Measurements from ENCODE around the gene ST3GAL5.

The ST3GAL5 gene

GRCh38 chr2:85851253-85852151, 37.3 kb downstream of the ST3GAL5 start:
- H3K4me3 ChIP-seq (ENCODE audit: low read length in 2 of 2) = peak overlapping the region in 1 of 2 donors; percentile 59
- no peaks in the 10 kb centered on the region for H3K9me3 ChIP-seq (replicated peaks in 1 of 2; ENCODE audit: control insufficient read depth in 2 of 2, insufficient read depth in 1 of 2, low read depth in 1 of 2, low read length in 2 of 2)
- H2BK12ac ChIP-seq (ENCODE audit: low read length) = no peak overlapping the region
- DNase-seq (ENCODE audit: low spot score) = no peak
- no peaks in the 10 kb centered on the region for H3K27me3 ChIP-seq (ENCODE audit: control insufficient read depth in 3 of 3, insufficient read depth in 3 of 3, low read depth in 1 of 3, low read length in 3 of 3)
- no peak overlapping the region for H3K18ac ChIP-seq (ENCODE audit: low read length)
- no peak overlapping the region for H3K27ac ChIP-seq (replicated peaks; ENCODE audit: low read length)
- H3K4me1 ChIP-seq (ENCODE audit: control insufficient read depth in 2 of 2, insufficient read depth in 1 of 2, low read depth in 1 of 2, low read length in 2 of 2) = no peaks in the 10 kb centered on the region
- H3K36me3 ChIP-seq (replicated peaks in 1 of 2; ENCODE audit: control insufficient read depth in 2 of 2, insufficient read depth in 2 of 2, low read length in 2 of 2) = no peaks in the 10 kb centered on the region
- no CpG with 5 or more reads among the region's 11 CpGs for WGBS, 2 donors (ENCODE audit: extremely low coverage in 2 of 2, insufficient read length in 2 of 2, insufficient replicate concordance in 1 of 2)
- no peak overlapping the region for H2BK5ac ChIP-seq (ENCODE audit: low read length)
- H4K91ac ChIP-seq (ENCODE audit: low read depth, low read length, poor library complexity) = no peak overlapping the region
- H3K23ac ChIP-seq (ENCODE audit: low read depth, low read length, poor library complexity) = no peak overlapping the region
- H2AK5ac ChIP-seq (ENCODE audit: low read depth, low read length) = no peak overlapping the region
- H2AFZ ChIP-seq (ENCODE audit: low read length) = no peak overlapping the region
- no peak overlapping the region for H4K8ac ChIP-seq (ENCODE audit: low read depth, low read length)
- H3K14ac ChIP-seq (ENCODE audit: low read length) = no peak overlapping the region
- H3K79me1 ChIP-seq (ENCODE audit: low read depth, low read length) = no peaks in the 10 kb centered on the region
- no peak overlapping the region for H2BK120ac ChIP-seq (ENCODE audit: low read depth, low read length)
- H3K9ac ChIP-seq (ENCODE audit: low read depth, low read length, poor library complexity) = no peak overlapping the region
- H3K4me2 ChIP-seq (ENCODE audit: insufficient read depth, low read length, poor library complexity, severe bottlenecking) = no peak overlapping the region
- H2BK15ac ChIP-seq (ENCODE audit: low read length) = no peak overlapping the region
- H3K4ac ChIP-seq (ENCODE audit: low read length) = no peak overlapping the region

GRCh38 chr2:85850451-85850850, 38.3 kb downstream of the ST3GAL5 start:
- Histone ChIP-seq H2BK5ac (ENCODE audit: low read length) (no peak overlapping the region), H3K4ac (ENCODE audit: low read length) (no peak overlapping the region), H3K4me1 (ENCODE audit: control insufficient read depth in 2 of 2, insufficient read depth in 1 of 2, low read depth in 1 of 2, low read length in 2 of 2) (no peaks in the 10 kb centered on the region), H4K8ac (ENCODE audit: low read depth, low read length) (no peak overlapping the region), H2AK5ac (ENCODE audit: low read depth, low read length) (no peak overlapping the region), H3K4me3 (ENCODE audit: low read length in 2 of 2) (no peak overlapping the region), H2BK15ac (ENCODE audit: low read length) (no peak overlapping the region), H3K27me3 (ENCODE audit: control insufficient read depth in 3 of 3, insufficient read depth in 3 of 3, low read depth in 1 of 3, low read length in 3 of 3) (no peaks in the 10 kb centered on the region), H2BK120ac (ENCODE audit: low read depth, low read length) (no peak overlapping the region), H3K14ac (ENCODE audit: low read length) (no peak overlapping the region), H3K27ac (replicated peaks; ENCODE audit: low read length) (no peak overlapping the region), H3K36me3 (replicated peaks in 1 of 2; ENCODE audit: control insufficient read depth in 2 of 2, insufficient read depth in 2 of 2, low read length in 2 of 2) (no peaks in the 10 kb centered on the region), H2BK12ac (ENCODE audit: low read length) (no peak overlapping the region), H3K9me3 (replicated peaks in 1 of 2; ENCODE audit: control insufficient read depth in 2 of 2, insufficient read depth in 1 of 2, low read depth in 1 of 2, low read length in 2 of 2) (no peaks in the 10 kb centered on the region), H3K4me2 (ENCODE audit: insufficient read depth, low read length, poor library complexity, severe bottlenecking) (no peak overlapping the region), H2AFZ (ENCODE audit: low read length) (no peak overlapping the region), H3K79me1 (ENCODE audit: low read depth, low read length) (no peaks in the 10 kb centered on the region), H3K23ac (ENCODE audit: low read depth, low read length, poor library complexity) (no peak overlapping the region), H3K18ac (ENCODE audit: low read length) (no peak overlapping the region), H4K91ac (ENCODE audit: low read depth, low read length, poor library complexity) (no peak overlapping the region), H3K9ac (ENCODE audit: low read depth, low read length, poor library complexity) (no peak overlapping the region)
- WGBS, 2 donors (ENCODE audit: extremely low coverage in 2 of 2, insufficient read length in 2 of 2, insufficient replicate concordance in 1 of 2) = no CpG with 5 or more reads among the region's 10 CpGs
- DNase-seq (ENCODE audit: low spot score) = no peak

GRCh38 chr2:85847051-85847588, 41.7 kb downstream of the ST3GAL5 start:
- no peak for DNase-seq (ENCODE audit: low spot score)
- no CpG with 5 or more reads among the region's 2 CpGs for WGBS, 2 donors (ENCODE audit: extremely low coverage in 2 of 2, insufficient read length in 2 of 2, insufficient replicate concordance in 1 of 2)

GRCh38 chr2:85846411-85846810, 42.4 kb downstream of the ST3GAL5 start:
- Histone ChIP-seq H3K79me1 (ENCODE audit: low read depth, low read length) (no peaks in the 10 kb centered on the region), H3K4me3 (ENCODE audit: low read length in 2 of 2) (no peak overlapping the region), H3K23ac (ENCODE audit: low read depth, low read length, poor library complexity) (no peak overlapping the region), H3K4me2 (ENCODE audit: insufficient read depth, low read length, poor library complexity, severe bottlenecking) (no peak overlapping the region), H3K4ac (ENCODE audit: low read length) (no peak overlapping the region), H2BK15ac (ENCODE audit: low read length) (no peak overlapping the region), H2BK120ac (ENCODE audit: low read depth, low read length) (no peak overlapping the region), H3K9ac (ENCODE audit: low read depth, low read length, poor library complexity) (no peak overlapping the region), H4K91ac (ENCODE audit: low read depth, low read length, poor library complexity) (no peak overlapping the region), H3K27me3 (ENCODE audit: control insufficient read depth in 3 of 3, insufficient read depth in 3 of 3, low read depth in 1 of 3, low read length in 3 of 3) (no peaks in the 10 kb centered on the region), H2BK12ac (ENCODE audit: low read length) (no peak overlapping the region), H2BK5ac (ENCODE audit: low read length) (no peak overlapping the region), H4K8ac (ENCODE audit: low read depth, low read length) (no peak overlapping the region), H3K14ac (ENCODE audit: low read length) (no peak overlapping the region), H2AFZ (ENCODE audit: low read length) (no peak overlapping the region), H3K36me3 (replicated peaks in 1 of 2; ENCODE audit: control insufficient read depth in 2 of 2, insufficient read depth in 2 of 2, low read length in 2 of 2) (no peaks in the 10 kb centered on the region), H3K27ac (replicated peaks; ENCODE audit: low read length) (no peak overlapping the region), H3K4me1 (ENCODE audit: control insufficient read depth in 2 of 2, insufficient read depth in 1 of 2, low read depth in 1 of 2, low read length in 2 of 2) (no peaks in the 10 kb centered on the region), H3K18ac (ENCODE audit: low read length) (no peak overlapping the region), H2AK5ac (ENCODE audit: low read depth, low read length) (no peak overlapping the region), H3K9me3 (replicated peaks in 1 of 2; ENCODE audit: control insufficient read depth in 2 of 2, insufficient read depth in 1 of 2, low read depth in 1 of 2, low read length in 2 of 2) (peaks cover 0 to 5% of the 10 kb centered on the region in 2 donors)
- WGBS, 2 donors (ENCODE audit: extremely low coverage in 2 of 2, insufficient read length in 2 of 2, insufficient replicate concordance in 1 of 2) = no CpG with 5 or more reads among the region's 4 CpGs
- no peak for DNase-seq (ENCODE audit: low spot score)

More at GRCh38 chr2:85847051-85847588, 41.7 kb downstream of the ST3GAL5 start:
- Histone ChIP-seq H4K8ac (ENCODE audit: low read depth, low read length) (no peak overlapping the region), H3K27me3 (ENCODE audit: control insufficient read depth in 3 of 3, insufficient read depth in 3 of 3, low read depth in 1 of 3, low read length in 3 of 3) (no peaks in the 10 kb centered on the region), H3K4me3 (ENCODE audit: low read length in 2 of 2) (no peak overlapping the region), H3K9me3 (replicated peaks in 1 of 2; ENCODE audit: control insufficient read depth in 2 of 2, insufficient read depth in 1 of 2, low read depth in 1 of 2, low read length in 2 of 2) (peaks cover 0 to 5% of the 10 kb centered on the region in 2 donors), H3K18ac (ENCODE audit: low read length) (no peak overlapping the region), H3K27ac (replicated peaks; ENCODE audit: low read length) (no peak overlapping the region), H3K23ac (ENCODE audit: low read depth, low read length, poor library complexity) (no peak overlapping the region), H3K4me1 (ENCODE audit: control insufficient read depth in 2 of 2, insufficient read depth in 1 of 2, low read depth in 1 of 2, low read length in 2 of 2) (no peaks in the 10 kb centered on the region), H2BK5ac (ENCODE audit: low read length) (no peak overlapping the region), H3K36me3 (replicated peaks in 1 of 2; ENCODE audit: control insufficient read depth in 2 of 2, insufficient read depth in 2 of 2, low read length in 2 of 2) (no peaks in the 10 kb centered on the region), H2BK12ac (ENCODE audit: low read length) (no peak overlapping the region), H3K9ac (ENCODE audit: low read depth, low read length, poor library complexity) (no peak overlapping the region), H2BK120ac (ENCODE audit: low read depth, low read length) (no peak overlapping the region), H3K14ac (ENCODE audit: low read length) (no peak overlapping the region), H2BK15ac (ENCODE audit: low read length) (no peak overlapping the region), H4K91ac (ENCODE audit: low read depth, low read length, poor library complexity) (no peak overlapping the region), H2AK5ac (ENCODE audit: low read depth, low read length) (no peak overlapping the region), H2AFZ (ENCODE audit: low read length) (no peak overlapping the region), H3K4me2 (ENCODE audit: insufficient read depth, low read length, poor library complexity, severe bottlenecking) (no peak overlapping the region), H3K79me1 (ENCODE audit: low read depth, low read length) (no peaks in the 10 kb centered on the region), H3K4ac (ENCODE audit: low read length) (no peak overlapping the region)

All from neuronal stem cell (in vitro differentiated cells).